HG03378 (cell line): ENCODE data around the gene CATSPERE.
A peak's percentile ranks its signal among the peaks of the same experiment; 100 is the strongest.
"Not testable (repeated sequence)": the region's sequence is repeated elsewhere in the genome, so short reads cannot be mapped to it uniquely, and the experiment has no call there.

Source experiments
- ATAC-seq: cut with Tn5 transposase; IDR thresholded peaks from one replicate; pipeline ENCODE4 v1.9.1; 2021; ENCODE audit warnings: mild to moderate bottlenecking, moderate library complexity; ENCODE audit not compliant: unreplicated experiment

CATSPERE gene

GRCh38 chr1:244447552-244447951, 13.5 kb upstream of the CATSPERE start:
- no peak for ATAC-seq

GRCh38 chr1:244448279-244449036, 12.6 kb upstream of the CATSPERE start:
- no peak for ATAC-seq

- ATAC-seq: no peak
Measured at GRCh38 chr1:244449936-244450508, 11.1 kb upstream of the CATSPERE start.

- ATAC-seq: peak; percentile 21
Measured at GRCh38 chr1:244450597-244451538, 10.2 kb upstream of the CATSPERE start.

DNA sequence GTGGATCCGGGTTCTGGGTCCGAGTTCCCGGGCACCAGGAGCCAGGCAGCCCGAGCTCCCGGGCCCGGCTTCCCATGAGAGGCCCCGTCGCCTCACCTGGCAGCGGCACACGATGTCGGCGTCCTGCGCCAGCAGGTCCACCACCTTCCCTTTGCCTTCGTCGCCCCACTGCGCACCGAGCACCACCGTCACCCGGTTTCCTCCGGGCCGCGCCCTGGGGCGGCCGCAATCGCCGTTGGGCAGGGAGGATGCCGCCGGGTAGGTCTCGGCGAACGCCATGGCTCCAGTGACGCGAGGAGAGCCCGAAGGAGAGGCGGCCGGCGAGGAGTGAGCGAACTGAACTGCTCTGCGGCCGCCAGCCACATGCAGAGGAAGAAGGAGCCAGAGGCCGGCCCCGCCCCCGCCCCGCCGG, 9.5 kb upstream of the CATSPERE start, which contains the start of gene ADSS2:
Gene ADSS2, minus strand, starts transcription at position 371 of the 412 bp plus-strand sequence. Its CDS starts 92 bp downstream, at position 279.
- no peak for ATAC-seq

DNA sequence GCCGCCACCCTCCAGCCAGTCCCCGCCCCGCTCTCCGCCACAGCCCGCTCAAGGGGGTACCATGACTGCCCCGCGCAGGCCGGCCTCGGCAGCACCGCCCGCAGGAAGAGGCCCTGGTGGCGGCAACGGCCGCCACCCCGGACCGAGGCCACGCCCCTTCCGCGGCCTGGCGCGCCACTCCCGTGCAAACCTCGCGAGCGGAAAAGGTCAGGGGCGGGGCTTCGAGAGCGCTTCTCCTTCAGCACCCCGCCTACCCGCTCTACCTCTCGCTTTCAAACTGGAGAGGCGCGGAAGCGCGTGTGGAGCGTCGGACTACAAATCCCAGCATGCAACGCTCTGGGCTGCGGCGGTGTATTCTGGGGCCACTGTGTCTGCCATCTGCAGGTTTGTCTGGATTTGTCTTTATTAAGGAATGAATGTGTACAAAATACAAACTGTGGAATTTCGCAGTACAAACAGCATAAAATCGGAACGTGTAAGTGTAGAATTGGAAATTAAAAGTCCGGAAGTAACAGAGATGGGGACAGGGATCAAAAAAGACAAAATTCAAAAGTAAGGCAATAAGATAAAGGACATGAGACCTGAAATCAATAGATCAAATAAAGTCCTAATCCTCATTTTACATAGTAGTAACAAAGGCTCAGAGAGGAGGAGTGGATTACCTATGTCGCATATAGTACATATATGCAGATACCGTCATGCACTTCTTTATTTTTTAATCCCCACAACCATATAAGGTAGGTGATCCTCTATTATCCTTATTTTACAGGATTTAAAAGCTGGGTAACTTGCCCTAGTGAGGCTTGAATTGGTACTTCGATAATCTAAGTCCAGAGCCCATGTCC, 8.9 kb upstream of the CATSPERE start:
- ATAC-seq: peak; percentile 91

GRCh38 chr1:244454412-244454811, 6.7 kb upstream of the CATSPERE start:
- no peak for ATAC-seq

DNA sequence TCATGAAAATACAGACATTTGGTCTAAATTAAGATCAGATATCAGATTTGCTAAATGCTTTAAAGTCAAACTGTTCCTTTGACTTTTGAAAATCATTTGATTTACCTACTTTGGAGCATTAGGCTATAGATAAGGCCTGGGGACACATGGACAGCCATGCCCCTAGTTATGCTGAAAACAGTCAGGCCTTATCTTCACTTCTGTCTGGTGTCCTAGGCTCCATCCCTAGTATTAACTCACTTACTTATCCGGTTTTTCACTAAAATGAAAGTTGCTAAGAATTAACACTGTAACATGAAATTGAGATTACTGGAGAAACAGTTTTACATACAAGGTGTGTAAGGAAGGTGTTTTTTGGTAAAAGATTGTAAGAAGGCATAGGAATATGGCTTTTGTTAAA, 4.5 kb upstream of the CATSPERE start:
- ATAC-seq: no peak

- ATAC-seq: no peak
Measured at GRCh38 chr1:244458781-244459180, 2.3 kb upstream of the CATSPERE start.

DNA sequence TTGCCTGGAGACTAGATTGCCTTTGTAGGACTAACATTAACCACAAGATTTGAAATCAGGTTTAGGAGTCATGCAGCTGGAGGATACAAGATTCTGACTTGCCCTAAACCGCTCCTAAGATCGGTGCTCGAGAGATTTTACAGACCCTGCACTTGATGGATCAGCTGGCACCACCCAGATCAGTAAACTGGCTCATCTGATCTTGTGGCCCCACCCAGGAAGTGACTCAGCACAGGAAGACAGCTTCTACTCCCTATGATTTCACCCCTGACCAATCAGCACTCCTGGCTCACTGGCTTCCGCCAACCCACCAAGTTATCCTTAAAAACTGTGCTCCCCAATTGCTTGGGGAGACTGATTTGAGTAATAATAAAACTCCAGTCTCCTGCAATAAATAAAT, 876 bp upstream of the CATSPERE start:
- no peak for ATAC-seq

GRCh38 chr1:244466724-244467123, 5.7 kb downstream of the CATSPERE start:
- ATAC-seq: no peak

GRCh38 chr1:244473059-244473605, 12.1 kb downstream of the CATSPERE start:
- no peak for ATAC-seq

DNA sequence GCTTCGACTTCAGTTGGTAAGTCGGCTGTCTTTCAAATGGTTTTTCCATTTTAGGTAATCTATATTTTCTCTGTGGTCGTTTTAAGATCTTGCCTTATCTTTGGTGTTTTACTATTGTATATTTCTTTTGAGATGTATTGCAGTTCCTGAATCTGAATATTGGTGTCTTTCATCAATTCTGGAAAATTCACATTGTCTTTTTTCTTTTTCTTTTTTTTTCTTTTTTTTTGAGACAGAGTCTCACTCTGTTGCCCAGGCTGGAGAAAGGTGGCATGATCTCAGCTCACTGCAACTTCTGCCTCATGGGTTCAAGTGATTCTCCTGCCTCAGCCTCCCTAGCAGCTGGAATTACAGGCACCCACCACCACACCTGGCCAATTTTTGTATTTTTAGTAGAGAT, 23.9 kb downstream of the CATSPERE start:
- not testable (repeated sequence) for ATAC-seq

GRCh38 chr1:244494653-244495052, 33.6 kb downstream of the CATSPERE start:
- ATAC-seq: no peak

DNA sequence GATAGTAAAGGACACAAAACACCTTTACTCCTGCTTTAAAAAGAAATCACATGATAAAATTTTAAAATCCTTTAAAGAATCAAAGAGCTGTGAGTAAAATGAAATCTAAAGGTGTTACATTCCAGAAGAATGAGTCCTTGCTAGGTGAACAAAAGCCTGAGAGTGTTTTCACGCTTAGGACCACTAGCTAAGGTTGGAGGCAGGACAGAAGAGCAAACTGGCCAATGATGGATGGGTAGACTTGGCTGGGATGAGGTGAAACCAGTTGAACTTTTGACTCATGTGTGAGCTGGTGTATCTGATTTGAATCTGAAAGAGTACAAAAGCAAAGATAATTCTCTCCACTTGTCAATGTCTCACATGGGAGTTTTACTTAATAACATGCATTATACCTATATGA, 35.1 kb downstream of the CATSPERE start:
- ATAC-seq: no peak

- ATAC-seq: no peak
Measured at GRCh38 chr1:244497805-244498204, 36.7 kb downstream of the CATSPERE start.

DNA sequence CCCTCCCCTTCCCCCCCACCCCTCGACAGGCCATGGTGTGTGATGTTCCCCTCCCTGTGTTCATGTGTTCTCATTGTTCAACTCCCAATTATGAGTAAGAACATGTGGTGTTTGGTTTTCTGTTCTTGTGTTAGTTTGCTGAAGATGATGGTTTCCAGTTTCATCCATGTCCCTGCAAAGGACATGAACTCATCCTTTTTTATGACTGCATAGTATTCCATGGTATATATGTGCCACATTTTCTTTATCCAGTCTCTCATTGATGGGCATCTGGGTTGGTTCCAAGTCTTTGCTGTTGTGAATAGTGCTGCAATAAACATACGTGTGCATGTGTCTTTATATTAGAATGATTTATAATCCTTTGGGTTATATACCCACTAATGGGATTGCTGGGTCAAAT, 38.4 kb downstream of the CATSPERE start:
- ATAC-seq: not testable (repeated sequence)

DNA sequence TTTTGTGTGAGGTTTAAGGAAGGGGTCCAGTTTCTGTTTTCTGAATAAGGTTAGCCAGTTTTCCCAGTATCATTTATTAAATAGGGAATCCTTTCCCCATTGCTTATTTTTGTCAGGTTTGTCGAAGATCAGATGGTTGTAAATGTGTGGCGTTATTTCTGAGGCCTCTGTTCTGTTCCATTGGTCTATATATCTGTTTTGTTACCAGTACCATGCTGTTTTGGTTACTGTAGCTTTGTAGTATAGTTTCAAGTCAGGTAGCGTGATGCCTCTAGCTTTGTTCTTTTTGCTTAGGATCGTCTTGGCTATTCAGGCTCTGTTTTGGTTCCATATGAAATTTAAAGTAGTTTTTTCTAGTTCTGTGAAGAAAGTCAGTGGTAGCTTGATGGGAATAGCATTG, 39.4 kb downstream of the CATSPERE start:
- ATAC-seq: not testable (repeated sequence)

DNA sequence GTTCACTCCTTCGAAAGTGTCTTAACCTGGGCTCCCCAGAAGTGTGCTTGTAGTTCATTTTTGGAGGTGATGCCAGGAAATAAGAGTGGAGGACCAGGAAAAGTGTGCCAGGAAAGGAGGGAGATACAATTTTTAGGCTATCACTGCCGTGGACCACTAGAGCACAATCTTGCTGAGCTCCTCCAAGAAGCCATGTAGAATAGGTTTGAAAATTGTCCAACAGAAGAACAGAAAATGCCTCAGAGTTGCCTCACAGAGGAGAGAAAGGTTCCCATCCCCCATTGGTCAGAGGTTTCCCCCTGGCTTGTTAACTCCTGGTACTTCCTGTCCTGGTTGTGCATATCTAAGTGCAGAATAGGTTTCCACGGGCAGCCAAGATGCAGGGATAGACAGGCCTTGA, 41.6 kb downstream of the CATSPERE start:
- ATAC-seq: no peak

GRCh38 chr1:244513493-244513892, 52.4 kb downstream of the CATSPERE start:
- ATAC-seq: no peak
